GM19395 (cell line): ENCODE results near the gene SLC27A3.

Experiments
- ATAC-seq: cut with Tn5 transposase; IDR thresholded peaks from one replicate; pipeline ENCODE4 v1.9.1; 2021; ENCODE audit warnings: mild to moderate bottlenecking, moderate library complexity; ENCODE audit not compliant: unreplicated experiment

SLC27A3 gene

GRCh38 chr1:153774780-153775457 is at the start of gene SLC27A3:
TSS of gene SLC27A3 (plus strand) at chr1:153775407. CDS start at chr1:153775498, 91 bp downstream.
- ATAC-seq: peak; percentile 22

DNA sequence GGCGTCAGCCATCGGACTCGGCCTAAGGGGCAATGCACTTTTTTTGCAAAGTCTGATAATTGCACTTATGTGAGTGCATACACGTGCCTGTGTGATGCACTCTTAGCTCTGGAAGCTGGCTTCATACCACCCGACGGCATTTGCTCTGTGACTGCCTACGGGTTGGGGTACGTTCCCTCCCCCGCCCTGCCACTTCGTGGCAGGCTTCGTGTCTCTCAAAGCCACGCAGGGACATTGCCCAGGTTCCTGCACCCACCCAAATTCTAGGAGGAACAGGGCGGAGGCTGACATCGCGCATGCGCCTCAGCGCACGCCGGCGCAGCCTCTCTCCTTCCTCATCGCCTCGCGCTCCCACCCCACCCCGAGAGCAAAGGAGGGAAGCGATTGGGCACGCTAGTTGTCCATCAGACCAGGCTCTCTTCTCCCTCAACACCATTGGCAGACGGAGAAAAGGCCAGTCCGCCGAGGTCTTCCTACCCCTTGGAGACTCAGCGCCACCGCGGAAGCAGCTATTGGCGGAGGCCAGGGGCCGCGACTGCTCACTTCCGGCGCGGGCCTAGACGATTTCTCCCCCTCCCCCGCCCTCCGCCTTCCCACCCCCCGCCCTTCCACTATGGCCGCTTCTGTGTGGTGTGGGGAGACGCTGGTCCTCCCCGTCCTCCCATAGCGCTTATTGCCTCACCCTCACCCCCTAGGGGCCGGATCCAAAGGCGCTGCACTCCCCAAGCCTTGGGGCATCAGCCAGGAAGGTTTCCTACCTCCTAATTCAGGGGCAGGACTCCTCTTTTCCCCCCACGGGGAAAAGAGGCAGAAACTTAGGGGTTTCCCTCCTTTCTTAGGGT is 47.5 kb upstream of the SLC27A3 start, which contains the start of gene INTS3:
TSS of gene INTS3 (plus strand) at position 588 of the 842 bp plus-strand sequence. CDS start 585 bp downstream, outside the sequence.
- peak; percentile 96 for ATAC-seq

DNA sequence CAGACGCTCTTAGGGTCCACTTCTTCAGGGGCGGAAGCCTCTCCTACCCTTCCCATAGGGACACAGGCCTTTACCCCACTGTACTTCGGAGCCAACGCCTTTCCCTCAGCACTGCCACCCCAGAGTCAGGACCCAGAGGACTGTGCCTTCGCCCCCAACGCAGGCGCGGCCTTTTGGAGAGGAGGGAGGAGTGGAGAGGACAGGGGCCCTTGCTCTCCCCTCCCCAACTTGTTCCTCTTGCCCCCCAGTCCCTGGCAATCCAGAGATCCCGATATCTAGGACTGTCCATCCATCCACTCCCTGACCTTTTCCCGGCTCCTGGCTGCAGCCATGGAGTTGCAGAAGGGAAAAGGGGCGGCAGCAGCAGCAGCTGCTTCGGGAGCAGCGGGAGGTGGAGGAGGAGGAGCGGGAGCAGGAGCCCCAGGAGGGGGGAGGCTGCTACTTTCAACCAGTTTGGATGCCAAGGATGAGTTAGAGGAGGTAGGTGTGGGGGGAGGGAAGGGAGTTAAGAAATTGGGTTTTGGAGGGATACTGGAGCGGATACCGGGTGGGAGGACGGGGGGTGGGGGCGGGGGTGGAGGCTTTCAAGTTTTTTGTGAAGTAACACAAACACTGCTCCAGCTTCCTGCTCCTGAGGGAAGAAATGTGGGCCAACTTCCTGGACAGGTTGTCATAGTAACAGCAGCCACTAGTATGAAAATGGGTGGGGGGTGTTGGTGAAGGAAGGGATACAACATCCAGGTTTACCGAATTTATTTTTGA is 46.7 kb upstream of the SLC27A3 start:
- no peak for ATAC-seq

- no peak for ATAC-seq
These were observed 44.7 kb upstream of the SLC27A3 start for GRCh38 chr1:153730468-153730988.

- ATAC-seq: no peak
These were observed 41.2 kb upstream of the SLC27A3 start for GRCh38 chr1:153733970-153734369.

DNA sequence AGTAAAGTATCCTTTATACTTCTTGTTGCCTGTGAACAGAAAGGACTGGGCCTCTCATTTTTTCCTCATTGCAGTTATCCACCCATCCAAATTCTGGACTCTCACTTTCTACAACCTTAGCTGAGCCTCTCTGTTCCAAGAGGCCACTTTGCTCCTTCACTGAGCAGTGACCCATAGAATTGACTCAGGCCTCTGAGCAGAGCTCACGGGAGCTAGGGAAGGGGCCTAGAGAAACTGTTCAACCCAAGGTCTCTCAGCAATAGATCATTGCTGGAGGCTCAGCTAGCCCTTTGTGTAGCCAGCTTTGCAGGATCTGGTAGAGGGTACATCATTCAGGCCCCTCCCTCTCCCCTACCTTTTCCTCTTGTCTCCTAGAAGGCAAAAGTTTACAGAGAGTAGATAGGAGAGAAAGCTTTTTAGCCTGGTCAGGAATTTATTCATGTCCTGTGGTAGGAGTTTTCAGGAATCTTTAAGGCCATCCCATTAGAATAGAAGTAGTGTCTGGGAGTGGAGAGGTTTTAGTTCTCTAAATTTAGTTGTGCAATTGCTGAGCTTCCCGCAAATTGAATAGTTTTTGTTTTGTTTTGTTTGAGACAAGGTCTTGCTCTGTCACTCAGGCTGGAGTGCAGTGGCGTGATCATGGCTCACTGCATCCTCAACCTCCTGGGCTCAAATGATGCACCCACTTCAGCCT is 40.7 kb upstream of the SLC27A3 start:
- ATAC-seq: no peak

DNA sequence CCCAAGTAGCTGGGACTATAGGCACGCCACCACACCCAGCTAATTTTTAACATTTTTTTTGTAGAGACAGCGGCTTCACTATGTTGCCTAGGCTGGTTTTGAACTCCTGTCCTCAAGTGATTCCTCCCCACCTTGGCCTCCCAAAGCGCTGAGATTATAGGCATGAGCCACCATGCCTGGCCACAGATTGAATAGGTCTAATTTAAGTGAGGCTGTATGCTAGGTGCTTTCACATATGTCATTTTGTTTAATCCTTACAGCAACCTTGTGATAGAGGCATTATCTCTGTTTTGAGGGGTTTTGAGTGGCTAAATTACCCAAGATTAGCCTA is 40.2 kb upstream of the SLC27A3 start:
- ATAC-seq: no peak

- no peak for ATAC-seq
These were observed 33.2 kb upstream of the SLC27A3 start for GRCh38 chr1:153741986-153742385.

DNA sequence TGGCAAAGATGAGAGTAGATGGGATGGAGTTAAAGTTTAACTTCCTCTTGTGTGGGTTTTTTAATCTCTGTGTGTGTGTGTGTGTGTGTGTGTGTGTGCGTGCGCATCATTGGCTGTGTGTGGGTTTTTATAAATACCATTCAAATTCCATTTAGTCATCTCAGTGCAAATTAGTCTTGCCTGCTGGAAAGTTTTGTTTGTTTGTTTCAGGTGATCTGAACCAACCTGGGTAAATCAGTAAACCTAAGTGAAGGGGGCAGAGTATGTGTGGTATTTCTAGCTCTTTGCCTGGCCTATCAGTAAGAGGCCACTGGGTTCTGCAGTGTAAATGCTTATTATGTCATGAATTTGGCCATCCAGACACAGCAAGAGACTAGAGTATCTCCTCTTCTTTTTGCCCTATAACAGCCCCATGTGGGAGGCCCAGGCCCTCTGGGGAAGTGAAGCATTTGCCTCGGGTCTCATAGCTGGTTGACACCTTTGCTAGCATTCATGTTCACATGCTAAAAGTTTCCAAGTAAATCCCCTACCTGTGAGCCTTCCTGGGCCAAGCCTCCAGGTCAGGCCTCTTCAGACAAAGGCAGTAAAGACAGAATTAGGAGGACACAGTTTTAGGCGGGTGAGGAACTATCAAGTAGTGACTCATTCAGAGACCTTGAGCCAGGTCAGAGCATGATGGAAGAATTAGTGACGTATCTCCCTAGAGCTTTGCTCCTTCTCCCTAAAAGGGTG is 32.6 kb upstream of the SLC27A3 start:
- ATAC-seq: peak; percentile 77

DNA sequence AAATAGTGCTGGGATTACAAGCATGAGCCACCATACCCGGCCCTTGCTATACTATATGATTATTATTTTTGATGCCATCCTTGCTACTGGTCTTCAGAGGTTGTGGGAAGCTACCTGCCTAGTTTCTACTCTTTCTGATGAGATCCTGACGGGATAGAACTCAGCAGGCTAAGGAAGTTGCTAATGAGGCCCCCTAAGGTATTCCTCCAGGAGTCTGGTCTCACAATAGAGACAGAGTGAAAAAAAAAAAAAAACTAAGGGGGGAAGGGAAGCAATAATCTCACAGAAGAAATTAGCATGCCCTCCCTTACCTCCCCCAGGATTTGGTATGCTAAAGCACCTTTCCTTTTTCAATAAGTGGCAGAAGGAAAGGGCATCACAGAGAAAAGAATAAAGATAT is 29.8 kb upstream of the SLC27A3 start:
- no peak for ATAC-seq

DNA sequence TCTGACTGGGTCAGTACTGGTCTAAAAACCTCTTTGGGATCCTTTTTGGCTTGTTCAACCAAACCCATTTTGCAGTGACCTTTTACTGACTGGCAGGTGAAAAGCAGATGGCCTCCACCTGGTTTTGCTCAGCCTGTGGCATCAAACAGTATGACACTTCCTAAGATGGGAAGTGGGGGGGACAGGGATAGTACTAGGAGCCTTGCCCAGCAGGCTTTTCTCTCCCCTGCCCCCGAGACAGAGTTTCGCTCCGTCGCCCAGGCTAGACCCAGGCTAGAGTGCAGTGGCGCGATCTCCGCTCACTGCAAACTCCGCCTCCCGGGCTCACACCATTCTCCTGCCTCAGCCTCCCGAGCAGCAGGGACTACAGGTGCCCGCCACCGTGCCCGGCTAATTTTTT is 29.0 kb upstream of the SLC27A3 start:
- no peak for ATAC-seq

DNA sequence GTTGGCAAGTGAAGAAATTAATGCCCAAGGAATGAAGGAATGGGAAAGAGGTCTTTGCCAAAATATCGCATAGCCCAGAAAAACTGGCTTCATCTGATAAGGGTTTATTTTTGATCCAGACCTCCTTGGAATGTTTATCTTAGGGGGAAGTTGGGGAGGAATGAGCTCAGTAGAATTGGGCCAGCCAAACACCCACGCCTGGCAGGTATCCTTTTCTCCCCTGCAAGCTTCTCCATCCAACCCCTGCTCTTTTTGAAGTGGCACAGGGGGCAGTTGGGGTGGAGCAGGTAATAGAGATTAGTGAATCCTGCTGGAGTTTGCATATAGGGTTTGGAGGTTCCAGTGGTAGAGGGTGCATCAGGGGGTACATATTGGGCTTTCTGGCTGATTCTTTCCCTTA is 26.3 kb upstream of the SLC27A3 start:
- ATAC-seq: no peak

- ATAC-seq: peak; percentile 80
These were observed 25.7 kb upstream of the SLC27A3 start for GRCh38 chr1:153749408-153750005.

- ATAC-seq: no peak
These were observed 24.9 kb upstream of the SLC27A3 start for GRCh38 chr1:153750026-153750995.

GRCh38 chr1:153752072-153752471 is 23.1 kb upstream of the SLC27A3 start:
- ATAC-seq: no peak

- ATAC-seq: no peak
These were observed 22.5 kb upstream of the SLC27A3 start for GRCh38 chr1:153752571-153753195.

DNA sequence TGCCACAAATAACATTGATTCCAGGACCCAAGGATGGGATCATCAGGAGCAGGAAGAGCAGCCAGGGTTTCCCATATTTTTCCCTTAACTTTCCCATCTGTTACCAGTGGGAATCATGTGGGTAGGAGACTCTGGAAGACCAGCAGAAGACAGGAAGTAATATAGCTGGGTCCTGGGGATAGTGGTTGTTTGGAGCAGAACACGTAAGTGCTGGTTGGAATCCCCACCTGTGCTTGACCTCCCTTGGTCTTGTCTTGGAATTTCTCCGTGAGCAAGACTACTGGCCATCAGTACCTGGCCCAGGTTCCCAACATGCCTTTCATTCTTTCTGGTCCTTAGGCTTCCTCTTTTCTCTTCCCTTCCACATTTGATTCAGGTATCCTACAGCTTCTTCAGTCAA is 20.9 kb upstream of the SLC27A3 start:
- no peak for ATAC-seq

- ATAC-seq: no peak
These were observed 14.8 kb upstream of the SLC27A3 start for GRCh38 chr1:153760440-153760839.
